ENCODE results near the gene PLOD3.
A peak's percentile ranks its signal among the peaks of the same experiment; 100 is the strongest.
"Not testable (repeated sequence)": the region's sequence is repeated elsewhere in the genome, so short reads cannot be mapped to it uniquely, and the experiment has no call there.

The PLOD3 gene

DNA sequence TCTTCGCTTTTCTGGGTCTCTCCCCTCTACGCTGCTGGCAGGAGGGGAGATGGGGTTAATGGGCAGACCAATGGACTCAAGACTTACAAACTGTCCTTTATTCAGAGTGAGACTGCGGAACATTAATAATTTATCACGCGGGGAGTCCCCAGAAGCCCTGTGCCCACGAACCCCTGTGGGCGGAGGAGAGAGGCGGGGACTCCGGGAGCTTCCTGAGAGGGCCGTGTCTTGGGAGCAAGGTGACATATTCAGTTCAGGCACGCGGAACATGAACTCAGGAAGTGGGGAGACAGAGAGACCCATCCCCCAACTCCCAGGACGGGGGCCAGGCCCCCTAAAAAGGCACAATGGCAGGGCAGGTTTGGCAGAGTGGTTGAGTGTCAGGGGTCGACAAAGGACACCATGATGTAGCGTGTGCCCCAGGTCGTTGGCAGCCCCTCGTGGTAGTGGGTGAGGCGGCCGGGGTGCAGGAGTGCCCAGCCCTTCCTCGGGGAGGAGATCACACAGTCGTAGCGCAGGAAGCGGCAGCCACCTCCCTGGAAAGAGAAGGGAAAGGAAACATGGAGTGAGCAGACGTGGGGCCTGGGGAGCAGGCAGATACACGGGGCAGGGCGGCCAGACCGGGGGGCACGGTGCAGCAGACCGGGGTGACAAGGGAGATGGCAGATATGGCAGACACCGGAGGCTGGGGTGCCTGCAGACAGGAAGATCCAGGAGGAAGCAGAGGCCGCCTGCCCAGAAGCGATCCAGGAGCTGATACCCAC lies 11.3 kb downstream of the PLOD3 start:
- Histone ChIP-seq H3K9me3 (ENCODE audit: control insufficient read depth, low read length) (no peaks in the 10 kb centered on the region), H3K4me1 (ENCODE audit: control insufficient read depth, insufficient read depth, low read length) (peaks cover 3% of the 10 kb centered on the region), H3K27me3 (replicated peaks; ENCODE audit: control insufficient read depth, insufficient read depth, low read length) (peaks cover 8% of the 10 kb centered on the region), H3K4me3 (ENCODE audit: low read length) (no peak overlapping the region), H3K9ac (ENCODE audit: low read length) (no peak overlapping the region), H3K36me3 (ENCODE audit: control insufficient read depth, insufficient read depth, low read length, severe bottlenecking) (peaks cover 44% of the 10 kb centered on the region)
- DNase-seq (ENCODE audit: low read depth), result no peak

DNA sequence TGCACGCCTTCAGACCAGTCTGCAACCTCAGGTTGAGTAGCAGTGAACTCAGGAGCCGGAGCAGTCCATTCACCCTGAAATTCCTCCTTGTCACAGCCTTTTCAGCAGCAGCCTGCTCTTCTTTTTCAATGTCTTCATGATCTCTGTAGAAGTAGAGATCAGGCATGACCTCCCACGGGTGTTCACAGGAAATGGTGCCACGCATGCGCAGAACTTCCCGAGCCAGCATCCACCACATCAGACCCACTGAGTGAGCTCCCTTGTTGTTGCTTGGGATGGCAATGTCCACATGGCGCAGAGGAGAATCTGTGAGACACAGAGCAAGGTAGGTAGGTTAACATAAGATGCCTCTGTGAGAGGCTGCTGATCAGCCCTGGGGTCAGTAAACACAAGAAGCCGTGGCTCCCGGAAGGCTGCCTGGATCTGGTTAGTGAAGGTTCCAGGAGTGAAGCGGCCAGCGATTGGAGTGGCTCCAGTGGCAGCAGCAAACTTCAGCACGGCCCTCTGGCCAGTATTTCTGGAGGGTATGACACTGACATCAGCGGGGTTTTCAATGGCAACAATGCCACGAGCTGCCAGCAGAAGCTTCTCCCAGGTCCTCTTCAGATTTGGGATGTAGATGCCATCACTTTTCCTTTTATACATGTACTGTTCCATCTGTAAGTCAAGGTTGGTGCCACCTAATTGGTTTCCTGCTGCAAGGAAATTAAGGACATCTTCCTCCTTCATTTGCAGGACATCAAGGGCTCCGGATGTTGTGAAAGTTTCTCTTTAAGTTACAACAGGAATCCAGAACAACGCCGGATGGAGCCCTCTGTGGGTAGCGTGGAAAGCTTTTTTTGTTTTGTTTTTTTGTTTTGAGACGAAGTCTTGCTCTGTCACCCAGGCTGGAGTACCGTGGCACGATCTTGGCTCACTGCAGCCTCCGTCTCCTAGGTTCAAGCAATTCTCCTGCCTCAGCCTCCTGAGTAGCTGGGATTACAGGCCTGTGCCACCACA lies 13.3 kb downstream of the PLOD3 start:
- H3K4me1 ChIP-seq (ENCODE audit: control insufficient read depth, insufficient read depth, low read length); H3K4me3 ChIP-seq (ENCODE audit: low read length); H3K9ac ChIP-seq (ENCODE audit: low read length); H3K9me3 ChIP-seq (ENCODE audit: control insufficient read depth, low read length); DNase-seq (ENCODE audit: low read depth): not testable (repeated sequence)
- H3K27me3 ChIP-seq (replicated peaks; ENCODE audit: control insufficient read depth, insufficient read depth, low read length), result peaks cover 20% of the 10 kb centered on the region
- H3K36me3 ChIP-seq (ENCODE audit: control insufficient read depth, insufficient read depth, low read length, severe bottlenecking), result peaks cover 26% of the 10 kb centered on the region

DNA sequence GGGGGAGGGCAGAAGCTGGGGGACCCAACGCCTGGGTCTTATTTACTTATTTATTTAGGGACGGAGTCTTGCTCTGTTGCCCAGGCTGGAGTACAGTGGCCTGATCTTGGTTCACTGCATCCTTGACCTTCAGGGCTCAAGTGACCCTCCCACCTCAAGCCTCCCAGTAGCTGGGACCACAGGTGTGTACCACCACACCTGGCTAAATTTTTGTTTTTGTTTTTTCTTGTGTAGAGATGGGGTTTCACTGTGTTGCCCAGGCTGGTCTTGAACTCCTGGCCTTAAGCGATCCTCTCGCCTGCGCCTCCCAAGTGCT lies 14.8 kb downstream of the PLOD3 start:
- DNase-seq (ENCODE audit: low read depth), result no peak
- Histone ChIP-seq H3K9me3 (ENCODE audit: control insufficient read depth, low read length) (no peaks in the 10 kb centered on the region), H3K36me3 (ENCODE audit: control insufficient read depth, insufficient read depth, low read length, severe bottlenecking) (peaks cover 15% of the 10 kb centered on the region), H3K4me1 (ENCODE audit: control insufficient read depth, insufficient read depth, low read length) (peaks cover 3% of the 10 kb centered on the region), H3K4me3 (ENCODE audit: low read length) (no peak overlapping the region), H3K9ac (ENCODE audit: low read length) (no peak overlapping the region), H3K27me3 (replicated peaks; ENCODE audit: control insufficient read depth, insufficient read depth, low read length) (peaks cover 27% of the 10 kb centered on the region)

DNA sequence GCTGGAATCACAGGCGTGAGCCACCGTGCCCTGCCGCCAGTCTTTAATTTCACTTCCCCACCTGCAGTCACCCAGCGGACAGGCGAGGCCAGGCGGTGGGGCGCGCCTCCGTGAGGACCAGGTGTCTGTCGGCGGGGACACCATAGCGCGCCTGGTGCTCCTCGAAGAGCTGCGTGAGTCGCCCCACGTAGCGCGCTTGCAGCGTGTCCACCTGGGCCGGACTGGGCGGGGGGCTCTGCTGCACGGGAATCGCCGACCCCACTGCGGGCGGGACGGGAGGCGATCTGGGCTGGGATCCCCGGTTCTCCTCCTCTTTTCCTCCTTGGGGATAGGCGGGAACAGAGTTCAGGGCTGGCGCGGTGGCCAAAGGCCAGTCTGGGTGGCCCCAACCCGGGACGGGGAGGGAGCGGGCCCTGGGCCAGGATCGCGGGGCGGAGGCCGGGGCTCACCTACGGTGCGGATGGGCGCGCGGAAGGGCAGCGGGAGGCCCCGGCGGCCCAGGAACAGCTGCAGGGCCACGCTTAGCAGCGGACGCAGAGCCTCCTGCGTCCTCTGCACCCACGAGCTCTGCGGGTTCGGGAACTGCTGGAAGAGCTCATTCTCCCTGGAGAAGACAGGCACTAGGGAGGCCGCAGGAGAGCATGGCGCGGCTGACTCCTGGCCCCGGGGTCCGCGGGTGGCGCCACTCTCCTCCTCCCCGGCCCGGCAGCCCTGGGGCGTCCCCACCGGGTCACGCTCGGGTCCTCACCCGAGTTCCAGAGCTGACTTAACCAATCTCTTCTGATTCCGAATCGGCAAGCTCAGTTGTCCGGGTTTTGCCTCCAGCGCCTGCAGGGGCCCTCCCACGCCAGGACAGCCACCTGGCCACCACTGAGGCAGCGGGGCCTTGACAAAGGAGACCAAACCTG lies 15.4 kb downstream of the PLOD3 start:
- Histone ChIP-seq H3K36me3 (ENCODE audit: control insufficient read depth, insufficient read depth, low read length, severe bottlenecking) (peaks cover 10% of the 10 kb centered on the region), H3K9me3 (ENCODE audit: control insufficient read depth, low read length) (no peaks in the 10 kb centered on the region)

DNA sequence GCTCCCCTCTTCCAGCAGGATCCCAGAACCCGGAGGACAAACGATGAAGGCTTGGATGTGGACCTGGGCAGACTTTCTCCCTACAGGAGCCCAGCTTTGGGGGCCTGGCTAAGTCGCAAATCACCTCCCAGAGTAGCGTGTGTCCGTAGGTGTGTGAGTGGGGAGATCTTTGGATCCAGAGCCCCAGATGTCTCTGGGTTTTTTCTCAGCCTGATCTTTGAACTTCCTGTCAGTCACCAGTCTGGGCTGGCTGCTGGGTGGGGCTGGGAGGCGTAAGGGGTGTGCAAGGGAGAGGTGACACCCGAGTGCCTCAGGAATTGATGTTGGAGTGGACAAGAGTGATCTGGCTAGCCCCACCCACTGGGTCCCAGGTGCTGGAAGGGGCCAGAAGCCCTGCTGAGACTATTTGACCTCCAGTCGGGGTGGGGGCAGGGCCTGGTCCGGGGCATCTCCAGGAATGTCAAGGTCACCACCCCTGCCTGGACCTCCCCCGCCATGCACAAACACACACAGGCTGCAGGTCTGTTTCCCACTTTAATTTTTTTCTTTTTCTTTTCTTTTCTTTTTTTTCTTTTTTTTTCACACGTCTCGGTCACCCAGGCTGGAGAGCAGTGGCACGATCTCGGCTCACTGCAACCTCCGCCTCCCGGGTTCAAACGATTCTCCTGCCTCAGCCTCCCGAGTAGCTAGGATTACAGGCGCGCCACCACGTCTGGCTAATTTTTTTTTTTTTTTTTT lies 16.4 kb downstream of the PLOD3 start, which contains the start of gene MOGAT3:
MOGAT3 (minus strand) TSS at position 175 of the 738 bp plus-strand sequence. CDS start 182 bp downstream, outside the sequence.
- H3K9me3 ChIP-seq (ENCODE audit: control insufficient read depth, low read length), result no peaks in the 10 kb centered on the region

More for the DNA sequence above, 15.4 kb downstream of the PLOD3 start:
- Histone ChIP-seq H3K4me1 (ENCODE audit: control insufficient read depth, insufficient read depth, low read length) (peaks cover 3% of the 10 kb centered on the region), H3K9ac (ENCODE audit: low read length) (no peak overlapping the region), H3K27me3 (replicated peaks; ENCODE audit: control insufficient read depth, insufficient read depth, low read length) (peaks cover 27% of the 10 kb centered on the region), H3K4me3 (ENCODE audit: low read length) (no peak overlapping the region)
- DNase-seq (ENCODE audit: low read depth), result peak; percentile 3

DNA sequence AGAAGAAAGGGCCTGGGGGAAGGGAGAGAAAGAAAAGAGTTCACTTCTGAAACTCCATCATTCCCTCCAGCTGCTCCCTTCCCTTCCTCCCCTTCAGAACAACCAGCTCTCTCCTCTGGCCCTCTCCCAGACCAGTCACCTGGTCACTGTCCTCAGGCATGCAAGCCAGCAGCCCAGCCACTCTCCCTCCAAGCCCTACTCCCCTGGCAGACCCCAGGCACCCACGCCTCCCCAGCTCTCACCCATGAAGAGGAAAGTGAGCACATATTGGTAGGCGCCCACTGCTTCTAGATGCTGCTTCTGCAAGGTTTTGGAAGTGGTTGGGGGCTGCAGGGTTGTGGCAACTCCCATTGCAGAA lies 16.9 kb downstream of the PLOD3 start:
- Histone ChIP-seq H3K4me3 (ENCODE audit: low read length) (no peak overlapping the region), H3K4me1 (ENCODE audit: control insufficient read depth, insufficient read depth, low read length) (peaks cover 3% of the 10 kb centered on the region), H3K9ac (ENCODE audit: low read length) (no peak overlapping the region), H3K9me3 (ENCODE audit: control insufficient read depth, low read length) (no peaks in the 10 kb centered on the region), H3K36me3 (ENCODE audit: control insufficient read depth, insufficient read depth, low read length, severe bottlenecking) (no peaks in the 10 kb centered on the region), H3K27me3 (replicated peaks; ENCODE audit: control insufficient read depth, insufficient read depth, low read length) (peaks cover 27% of the 10 kb centered on the region)
- no peak for DNase-seq (ENCODE audit: low read depth)

More for the DNA sequence above, 16.4 kb downstream of the PLOD3 start, which contains the start of gene MOGAT3:
- Histone ChIP-seq H3K4me1 (ENCODE audit: control insufficient read depth, insufficient read depth, low read length) (peaks cover 3% of the 10 kb centered on the region), H3K27me3 (replicated peaks; ENCODE audit: control insufficient read depth, insufficient read depth, low read length) (peaks cover 27% of the 10 kb centered on the region), H3K4me3 (ENCODE audit: low read length) (no peak within 1 kb of the TSS), H3K9ac (ENCODE audit: low read length) (no peak within 1 kb of the TSS), H3K36me3 (ENCODE audit: control insufficient read depth, insufficient read depth, low read length, severe bottlenecking) (peaks cover 4% of the 10 kb centered on the region)
- DNase-seq (ENCODE audit: low read depth), result no peak

DNA sequence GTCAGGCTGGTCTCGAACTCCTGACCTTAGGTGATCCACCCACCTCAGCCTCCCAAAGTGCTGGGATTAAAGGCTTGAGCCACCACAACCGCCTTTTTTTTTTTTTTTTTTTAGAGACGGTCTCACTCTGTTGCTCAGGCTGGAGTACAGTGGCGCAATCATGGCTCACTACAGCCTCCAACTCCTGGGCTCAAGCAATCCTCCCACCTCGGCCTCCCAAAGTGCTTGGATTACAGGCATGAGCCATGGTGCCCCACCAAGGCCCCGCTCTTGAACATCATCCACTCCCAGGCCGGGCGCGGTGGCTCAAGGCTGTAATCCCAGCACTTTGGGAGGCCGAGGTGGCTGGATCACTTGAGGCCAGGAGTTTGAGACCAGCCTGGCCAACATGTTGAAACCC lies 17.9 kb downstream of the PLOD3 start:
- H3K9ac ChIP-seq (ENCODE audit: low read length); H3K36me3 ChIP-seq (ENCODE audit: control insufficient read depth, insufficient read depth, low read length, severe bottlenecking); H3K4me1 ChIP-seq (ENCODE audit: control insufficient read depth, insufficient read depth, low read length); DNase-seq (ENCODE audit: low read depth); H3K4me3 ChIP-seq (ENCODE audit: low read length); H3K9me3 ChIP-seq (ENCODE audit: control insufficient read depth, low read length): not testable (repeated sequence)
- peaks cover 30% of the 10 kb centered on the region for H3K27me3 ChIP-seq (replicated peaks; ENCODE audit: control insufficient read depth, insufficient read depth, low read length)

DNA sequence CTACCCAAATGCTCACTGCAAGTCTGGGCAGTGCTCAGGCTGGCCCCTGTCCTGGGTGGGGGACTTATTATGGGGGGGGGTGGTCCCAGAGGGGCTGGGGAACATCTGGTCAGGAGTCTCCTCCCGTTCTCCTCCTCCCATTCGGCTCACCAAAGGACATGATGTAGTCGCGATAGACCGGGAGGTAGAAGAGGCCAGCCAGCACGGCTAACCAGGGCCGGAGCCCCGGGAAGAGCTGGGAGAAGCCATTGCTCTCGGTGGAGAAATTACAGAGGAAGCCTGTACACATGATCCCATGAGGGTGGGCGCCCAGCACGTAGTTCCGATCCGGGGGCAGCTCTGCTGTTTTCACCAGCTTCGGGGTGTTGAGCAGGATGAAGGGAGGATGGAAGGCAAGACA lies 18.9 kb downstream of the PLOD3 start:
- H3K4me3 ChIP-seq (ENCODE audit: low read length), result no peak overlapping the region
- no peak overlapping the region for H3K9ac ChIP-seq (ENCODE audit: low read length)
- H3K27me3 ChIP-seq (replicated peaks; ENCODE audit: control insufficient read depth, insufficient read depth, low read length), result peaks cover 30% of the 10 kb centered on the region
- H3K36me3 ChIP-seq (ENCODE audit: control insufficient read depth, insufficient read depth, low read length, severe bottlenecking), result no peaks in the 10 kb centered on the region
- H3K9me3 ChIP-seq (ENCODE audit: control insufficient read depth, low read length), result no peaks in the 10 kb centered on the region
- H3K4me1 ChIP-seq (ENCODE audit: control insufficient read depth, insufficient read depth, low read length), result peaks cover 3% of the 10 kb centered on the region
- DNase-seq (ENCODE audit: low read depth), result no peak

DNA sequence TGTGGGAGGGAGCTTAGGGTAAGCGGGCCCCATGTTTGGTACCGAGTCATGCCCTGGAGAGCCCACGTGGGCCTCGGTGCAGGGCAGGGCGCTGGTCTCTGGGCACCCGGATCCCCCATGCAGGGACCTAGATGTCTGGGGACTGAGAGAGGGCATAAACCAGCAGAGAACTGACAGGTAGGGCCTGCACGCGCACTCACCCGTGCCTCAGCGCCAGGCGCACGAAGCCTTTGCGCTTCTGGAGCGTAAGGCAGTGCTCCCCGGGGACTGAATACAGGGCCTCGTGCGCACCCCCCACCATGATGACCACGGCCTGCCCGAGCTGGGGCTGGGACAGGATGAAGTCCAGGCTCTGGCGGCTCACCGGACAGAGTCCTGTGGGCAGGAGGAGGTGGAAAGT lies 19.4 kb downstream of the PLOD3 start:
- H3K4me1 ChIP-seq (ENCODE audit: control insufficient read depth, insufficient read depth, low read length), result peaks cover 3% of the 10 kb centered on the region
- H3K9me3 ChIP-seq (ENCODE audit: control insufficient read depth, low read length), result no peaks in the 10 kb centered on the region

DNA sequence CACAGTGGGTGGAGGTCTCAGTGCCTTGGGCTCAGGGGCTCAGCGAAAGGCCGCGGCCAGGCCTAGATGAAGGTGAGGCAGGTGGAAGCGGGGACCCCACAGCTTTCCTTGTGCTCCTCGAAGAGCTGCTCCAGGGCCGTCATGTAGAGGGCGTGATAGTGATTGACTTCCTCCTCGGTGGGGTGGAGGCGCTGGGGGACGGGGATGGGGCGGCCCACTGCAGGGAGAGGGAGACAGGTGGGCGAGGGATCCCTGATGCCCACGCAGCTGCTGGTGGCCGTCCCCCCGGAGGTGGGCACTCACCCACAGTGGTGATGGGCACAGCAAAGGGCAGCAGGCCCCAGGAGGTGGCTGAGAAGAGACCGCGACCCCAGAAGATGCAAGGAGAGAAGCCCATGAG lies 21.5 kb downstream of the PLOD3 start:
- no peaks in the 10 kb centered on the region for H3K4me1 ChIP-seq (ENCODE audit: control insufficient read depth, insufficient read depth, low read length)
- H3K4me3 ChIP-seq (ENCODE audit: low read length), result no peak overlapping the region
- H3K27me3 ChIP-seq (replicated peaks; ENCODE audit: control insufficient read depth, insufficient read depth, low read length), result peaks cover 25% of the 10 kb centered on the region
- DNase-seq (ENCODE audit: low read depth), result no peak
- no peaks in the 10 kb centered on the region for H3K36me3 ChIP-seq (ENCODE audit: control insufficient read depth, insufficient read depth, low read length, severe bottlenecking)
- no peak overlapping the region for H3K9ac ChIP-seq (ENCODE audit: low read length)
- H3K9me3 ChIP-seq (ENCODE audit: control insufficient read depth, low read length), result no peaks in the 10 kb centered on the region

More for the DNA sequence above, 19.4 kb downstream of the PLOD3 start:
- Histone ChIP-seq H3K36me3 (ENCODE audit: control insufficient read depth, insufficient read depth, low read length, severe bottlenecking) (no peaks in the 10 kb centered on the region), H3K27me3 (replicated peaks; ENCODE audit: control insufficient read depth, insufficient read depth, low read length) (peaks cover 30% of the 10 kb centered on the region), H3K4me3 (ENCODE audit: low read length) (no peak overlapping the region), H3K9ac (ENCODE audit: low read length) (no peak overlapping the region)
- no peak for DNase-seq (ENCODE audit: low read depth)
